Mononuclear cell (primary cell): ENCODE measurements around the gene LRRC8B. TPM values are rescaled to one million over a fixed set of nuclear protein-coding genes. Genes with fewer than 3 reads are reported as not detected.
"Not testable (repeated sequence)": the region's sequence is repeated elsewhere in the genome, so short reads cannot be mapped to it uniquely, and the experiment has no call there.

Experiments used
- H3K27me3 ChIP-seq: 2 replicates; pipeline ENCODE4 v1.6.0; 2011; ENCODE audit warnings: low read length, control low read depth; ENCODE audit not compliant: insufficient read depth
- H3K4me1 ChIP-seq: 2 replicates; pipeline ENCODE4 v1.5.1; 2011; ENCODE audit warnings: mild to moderate bottlenecking, low read length, control low read depth; ENCODE audit not compliant: insufficient read depth
- H3K4me3 ChIP-seq: 2 replicates; pipeline ENCODE4 v1.5.1; 2011; ENCODE audit warnings: mild to moderate bottlenecking, low read length, moderate library complexity
- H3K9me3 ChIP-seq: 2 replicates; pipeline ENCODE4 v1.5.1; 2011; ENCODE audit warnings: low read depth, mild to moderate bottlenecking, control low read depth, low read length
- total RNA-seq: library from RNA; depleted of rRNA; stranded (reverse); fragments of >200 nt; gene quantifications from one replicate; pipeline ENCODE4 v1.2.3, GENCODE V29; 2012

LRRC8B gene
- total RNA-seq, 1 donor: 25.3 TPM

GRCh38 chr1:89611721-89612120 lies 87.1 kb downstream of the LRRC8B start:
- no peaks in the 10 kb centered on the region for H3K9me3 ChIP-seq
- H3K4me3 ChIP-seq: no peak overlapping the region
- no peaks in the 10 kb centered on the region for H3K27me3 ChIP-seq
- H3K4me1 ChIP-seq: peaks cover 47% of the 10 kb centered on the region

DNA sequence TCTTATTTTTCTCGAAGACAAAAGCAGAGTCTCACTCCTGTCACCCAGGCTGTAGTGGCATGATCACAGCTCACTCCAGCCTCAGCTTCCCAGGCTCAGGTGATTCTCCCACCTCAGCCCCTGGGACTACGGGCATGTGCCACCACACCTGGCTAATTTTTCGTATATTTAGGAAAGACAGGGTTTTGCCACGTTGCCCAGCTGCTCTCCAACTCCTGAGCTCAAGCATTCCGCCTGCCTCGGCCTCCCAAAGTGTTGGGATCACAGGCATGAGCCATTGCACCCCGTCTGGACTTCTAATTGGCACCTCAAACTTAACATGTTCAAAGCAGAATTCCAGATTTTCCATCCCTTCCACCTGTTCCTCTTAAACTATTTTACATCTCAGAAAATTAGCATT lies 89.3 kb downstream of the LRRC8B start:
- peaks cover 30% of the 10 kb centered on the region for H3K4me1 ChIP-seq
- no peak overlapping the region for H3K4me3 ChIP-seq
- H3K9me3 ChIP-seq: no peaks in the 10 kb centered on the region

GRCh38 chr1:89615676-89616598 lies 91.3 kb downstream of the LRRC8B start:
- peaks cover 12% of the 10 kb centered on the region for H3K4me1 ChIP-seq
- no peaks in the 10 kb centered on the region for H3K9me3 ChIP-seq
- no peak overlapping the region for H3K4me3 ChIP-seq
- H3K27me3 ChIP-seq: no peaks in the 10 kb centered on the region

More for the DNA sequence above, 89.3 kb downstream of the LRRC8B start:
- H3K27me3 ChIP-seq: no peaks in the 10 kb centered on the region

DNA sequence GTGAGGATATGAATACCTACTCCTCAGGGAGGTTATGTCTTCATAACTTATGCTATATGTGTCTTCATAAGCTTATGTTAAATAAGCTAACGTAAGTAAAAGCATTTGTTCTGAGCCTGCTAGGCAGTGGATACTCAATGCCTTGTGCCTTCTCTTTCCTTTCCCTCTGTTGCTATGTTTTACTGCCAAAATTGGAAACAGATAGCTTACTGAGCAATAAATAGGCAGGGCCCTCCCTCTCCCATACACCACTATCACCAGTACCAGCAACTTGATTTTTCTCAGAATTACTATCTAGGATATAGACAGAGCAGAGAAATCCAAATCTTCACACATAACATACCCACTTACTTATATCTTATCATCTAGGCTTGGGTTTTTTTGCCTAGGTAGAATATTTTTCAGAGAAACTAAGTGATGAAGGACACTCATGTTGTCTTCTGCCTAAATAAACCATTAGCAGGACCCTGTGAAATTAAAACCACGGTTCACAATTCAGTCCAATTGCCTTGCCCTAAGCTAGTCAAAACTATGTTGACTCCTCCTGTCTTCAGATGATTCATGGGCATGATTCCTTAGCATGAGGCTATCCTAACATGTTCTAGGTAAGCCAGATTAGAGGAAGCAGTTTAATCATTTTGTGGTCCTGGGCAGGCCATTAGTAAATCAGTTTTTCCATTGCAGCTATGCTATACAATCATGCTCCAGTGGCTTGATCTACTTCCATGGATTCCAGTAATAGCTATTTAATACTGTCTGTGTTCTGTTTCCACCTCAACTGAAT lies 92.4 kb downstream of the LRRC8B start:
- Histone ChIP-seq H3K9me3 (no peaks in the 10 kb centered on the region), H3K4me3 (no peak overlapping the region), H3K4me1 (peaks cover 8% of the 10 kb centered on the region), H3K27me3 (no peaks in the 10 kb centered on the region)

- no peak overlapping the region for H3K4me3 ChIP-seq
- no peaks in the 10 kb centered on the region for H3K9me3 ChIP-seq
- peaks cover 2% of the 10 kb centered on the region for H3K4me1 ChIP-seq
- no peaks in the 10 kb centered on the region for H3K27me3 ChIP-seq
These were observed 96.0 kb downstream of the LRRC8B start for GRCh38 chr1:89620664-89621063.

GRCh38 chr1:89622895-89623294 lies 98.3 kb downstream of the LRRC8B start:
- no peaks in the 10 kb centered on the region for H3K27me3 ChIP-seq
- H3K4me3 ChIP-seq: no peak overlapping the region
- no peaks in the 10 kb centered on the region for H3K9me3 ChIP-seq
- peaks cover 2% of the 10 kb centered on the region for H3K4me1 ChIP-seq

- no peaks in the 10 kb centered on the region for H3K9me3 ChIP-seq
- H3K4me3 ChIP-seq: no peak overlapping the region
- H3K4me1 ChIP-seq: peaks cover 2% of the 10 kb centered on the region
- H3K27me3 ChIP-seq: no peaks in the 10 kb centered on the region
These were observed 99.7 kb downstream of the LRRC8B start for GRCh38 chr1:89624314-89624713.

DNA sequence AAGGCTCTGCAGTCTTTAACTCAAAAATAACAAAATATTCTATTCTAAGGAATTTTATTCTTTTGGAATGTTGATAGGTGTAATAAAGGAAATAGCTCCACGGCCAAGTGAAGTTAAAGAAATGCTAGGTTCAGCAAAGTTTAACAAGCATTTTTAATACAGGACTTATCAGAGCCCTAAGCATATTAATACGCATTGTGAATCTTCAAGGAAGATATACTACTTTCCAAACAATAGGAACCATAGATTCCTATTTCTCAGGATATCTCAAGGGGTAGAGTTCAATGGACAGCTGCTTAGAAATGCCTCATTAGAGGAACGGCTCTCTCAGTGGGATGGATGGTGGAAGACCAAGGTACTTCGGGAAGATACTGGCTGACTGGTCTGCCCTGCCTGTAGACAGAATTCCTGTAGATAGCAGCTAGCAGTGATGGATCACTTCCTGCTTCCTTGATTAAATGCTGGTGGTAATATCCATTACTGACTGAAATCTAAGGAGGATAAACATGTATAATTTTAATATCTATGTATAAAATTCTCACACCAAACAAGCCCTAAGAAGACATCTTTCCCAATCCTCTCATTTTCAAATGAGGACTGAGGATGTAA lies 100.2 kb downstream of the LRRC8B start:
- Histone ChIP-seq H3K9me3 (no peaks in the 10 kb centered on the region), H3K4me1 (peaks cover 5% of the 10 kb centered on the region), H3K27me3 (no peaks in the 10 kb centered on the region), H3K4me3 (no peak overlapping the region)

GRCh38 chr1:89627596-89627962 lies 103.0 kb downstream of the LRRC8B start:
- Histone ChIP-seq H3K4me3 (no peak overlapping the region), H3K4me1 (peaks cover 28% of the 10 kb centered on the region), H3K9me3 (no peaks in the 10 kb centered on the region)

DNA sequence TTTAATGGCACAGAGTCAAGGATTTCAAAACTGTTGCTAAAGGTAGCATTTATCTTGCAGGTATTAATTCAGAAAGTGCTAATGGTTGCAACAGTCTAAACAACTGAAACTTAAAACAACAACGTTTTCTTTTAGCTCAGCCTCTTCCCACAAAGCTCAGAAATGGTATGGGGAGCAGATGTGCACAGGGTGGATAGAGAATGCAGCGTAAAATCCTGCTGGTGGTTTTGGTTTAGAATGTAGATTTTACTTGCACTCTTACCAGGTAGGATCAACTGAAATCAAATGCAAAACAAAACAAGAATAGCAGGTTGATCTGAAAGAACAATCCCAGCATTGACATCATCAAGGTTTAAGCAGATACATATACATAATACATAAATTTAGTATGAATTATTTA lies 104.5 kb downstream of the LRRC8B start:
- H3K4me1 ChIP-seq: peaks cover 34% of the 10 kb centered on the region
- no peaks in the 10 kb centered on the region for H3K9me3 ChIP-seq
- H3K4me3 ChIP-seq: no peak overlapping the region
- no peaks in the 10 kb centered on the region for H3K27me3 ChIP-seq

More at GRCh38 chr1:89627596-89627962, 103.0 kb downstream of the LRRC8B start:
- H3K27me3 ChIP-seq: no peaks in the 10 kb centered on the region

DNA sequence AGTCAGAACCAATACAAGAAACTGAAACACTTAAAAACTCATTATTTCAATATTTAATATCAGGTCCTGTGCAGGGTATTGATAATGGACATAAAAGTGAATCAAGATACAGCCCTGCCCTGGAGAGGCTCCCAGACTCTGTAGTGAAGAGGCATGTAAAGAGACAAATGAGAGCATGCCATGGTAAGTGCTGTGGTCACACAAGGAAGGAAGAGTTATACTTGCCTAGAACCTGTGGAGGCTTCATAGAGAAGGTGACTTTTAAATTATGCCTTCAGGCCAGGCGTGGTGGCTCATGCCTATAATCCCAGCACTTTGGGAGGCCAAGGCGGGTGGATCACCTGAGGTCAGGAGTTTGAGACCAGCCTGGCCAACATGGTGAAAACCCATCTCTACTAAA lies 105.0 kb downstream of the LRRC8B start:
- not testable (repeated sequence) for H3K27me3 ChIP-seq, H3K9me3 ChIP-seq, H3K4me3 ChIP-seq
- peaks cover 39% of the 10 kb centered on the region for H3K4me1 ChIP-seq

- Histone ChIP-seq H3K4me1 (peaks cover 41% of the 10 kb centered on the region), H3K4me3 (no peak overlapping the region), H3K27me3 (no peaks in the 10 kb centered on the region), H3K9me3 (no peaks in the 10 kb centered on the region)
These were observed 105.4 kb downstream of the LRRC8B start for GRCh38 chr1:89630048-89630447.

GRCh38 chr1:89631816-89632656 lies 107.4 kb downstream of the LRRC8B start:
- no peaks in the 10 kb centered on the region for H3K9me3 ChIP-seq
- peaks cover 53% of the 10 kb centered on the region for H3K4me1 ChIP-seq
- no peaks in the 10 kb centered on the region for H3K27me3 ChIP-seq
- peak overlapping the region; percentile 86 for H3K4me3 ChIP-seq

GRCh38 chr1:89632657-89633247 lies 108.1 kb downstream of the LRRC8B start, which contains the start of gene LRRC8C:
Gene LRRC8C, plus strand, starts transcription at chr1:89633120. Its CDS starts 53,354 bp downstream, at chr1:89686474.
- H3K27me3 ChIP-seq: no peaks in the 10 kb centered on the region
- peaks cover 53% of the 10 kb centered on the region for H3K4me1 ChIP-seq

More at GRCh38 chr1:89632657-89633247, 108.1 kb downstream of the LRRC8B start, which contains the start of gene LRRC8C:
- Histone ChIP-seq H3K9me3 (no peaks in the 10 kb centered on the region), H3K4me3 (peak within 1 kb of the TSS; percentile 86)
